IPS-NIHi7 (cell line): ENCODE data around the gene GGA2.
"Not testable (repeated sequence)": the region's sequence is repeated elsewhere in the genome, so short reads cannot be mapped to it uniquely, and the experiment has no call there.

Experiments
- DNase-seq: peaks from one replicate; pipeline ENCODE4 v3.0.0; 2012; ENCODE audit warnings: mixed read lengths; ENCODE audit errors: extremely low spot score

The GGA2 gene

DNA sequence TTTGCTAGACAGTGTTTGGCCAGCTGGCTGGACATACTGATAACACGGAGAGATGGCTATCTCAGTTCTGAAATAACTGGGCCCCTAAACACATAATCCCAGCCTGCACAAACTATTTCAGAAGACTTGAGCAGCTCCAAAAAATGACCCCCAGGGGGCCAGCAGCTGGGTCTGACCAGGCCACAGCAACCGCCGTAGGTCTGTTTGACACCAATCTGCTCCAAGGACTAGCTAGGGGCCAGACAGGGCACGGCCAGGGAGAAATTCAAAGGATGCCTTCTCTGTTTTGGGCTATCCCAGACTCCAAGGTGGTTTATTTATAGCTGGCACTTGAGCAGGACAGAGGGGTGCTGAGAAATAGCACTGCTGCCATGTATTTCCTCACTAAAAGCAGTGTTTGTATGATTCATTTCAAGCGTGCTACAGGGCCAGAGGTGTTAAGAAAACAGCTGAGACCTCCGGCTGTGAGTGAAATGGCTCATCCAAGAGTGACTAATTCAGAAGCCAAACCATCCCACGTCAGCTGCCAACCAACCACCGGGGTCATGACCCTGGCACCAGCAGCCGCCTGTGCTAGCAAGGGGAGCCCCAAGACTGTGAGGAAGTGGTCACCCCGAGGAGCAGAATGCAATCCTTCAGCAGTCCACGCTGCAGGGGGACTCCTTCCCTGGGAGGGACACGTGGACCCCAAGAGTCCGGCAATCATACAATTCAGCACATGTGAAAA is 5.7 kb downstream of the GGA2 start:
- DNase-seq: peak; percentile 48

DNA sequence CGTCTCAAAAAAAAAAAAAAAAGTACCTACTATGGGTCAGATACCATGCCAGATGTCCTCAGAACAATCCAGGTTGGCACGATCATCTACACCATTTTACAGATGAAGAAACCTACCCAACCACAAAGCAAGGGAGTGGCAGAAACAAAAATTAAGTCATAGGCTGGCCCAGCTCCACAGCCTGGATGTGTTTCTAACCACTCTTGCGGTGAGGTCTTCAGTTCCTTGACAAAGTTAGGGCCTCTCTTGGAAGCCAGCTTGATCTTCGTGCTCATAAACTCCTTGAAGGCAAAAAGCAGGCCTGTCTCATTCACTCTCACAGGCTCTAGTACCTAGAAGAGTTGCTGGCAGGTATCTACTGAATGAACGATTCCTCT is 6.2 kb downstream of the GGA2 start:
- DNase-seq: no peak

DNA sequence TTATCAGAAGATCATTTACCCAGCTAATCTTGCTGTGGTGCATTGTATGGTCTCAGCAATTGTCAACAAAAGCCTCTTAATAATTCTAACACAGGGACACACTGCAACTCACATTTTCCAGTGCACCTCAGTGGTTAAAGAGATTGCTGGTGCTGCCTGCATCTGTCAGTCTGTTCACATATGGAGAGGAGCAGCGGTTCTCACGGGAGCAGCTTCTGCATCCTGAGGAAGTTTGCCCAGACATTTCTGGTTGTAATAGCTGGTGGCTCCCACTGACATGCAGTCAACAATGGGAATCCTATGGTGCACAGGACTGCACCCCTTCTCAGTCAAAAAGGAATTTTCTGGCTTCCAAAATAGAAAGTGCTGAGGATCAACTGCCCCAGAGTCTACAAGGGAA is 7.8 kb downstream of the GGA2 start:
- DNase-seq: no peak

GRCh38 chr16:23501291-23501690 is 9.0 kb downstream of the GGA2 start:
- no peak for DNase-seq

- DNase-seq: no peak
These were observed 9.4 kb downstream of the GGA2 start for GRCh38 chr16:23500862-23501225.

DNA sequence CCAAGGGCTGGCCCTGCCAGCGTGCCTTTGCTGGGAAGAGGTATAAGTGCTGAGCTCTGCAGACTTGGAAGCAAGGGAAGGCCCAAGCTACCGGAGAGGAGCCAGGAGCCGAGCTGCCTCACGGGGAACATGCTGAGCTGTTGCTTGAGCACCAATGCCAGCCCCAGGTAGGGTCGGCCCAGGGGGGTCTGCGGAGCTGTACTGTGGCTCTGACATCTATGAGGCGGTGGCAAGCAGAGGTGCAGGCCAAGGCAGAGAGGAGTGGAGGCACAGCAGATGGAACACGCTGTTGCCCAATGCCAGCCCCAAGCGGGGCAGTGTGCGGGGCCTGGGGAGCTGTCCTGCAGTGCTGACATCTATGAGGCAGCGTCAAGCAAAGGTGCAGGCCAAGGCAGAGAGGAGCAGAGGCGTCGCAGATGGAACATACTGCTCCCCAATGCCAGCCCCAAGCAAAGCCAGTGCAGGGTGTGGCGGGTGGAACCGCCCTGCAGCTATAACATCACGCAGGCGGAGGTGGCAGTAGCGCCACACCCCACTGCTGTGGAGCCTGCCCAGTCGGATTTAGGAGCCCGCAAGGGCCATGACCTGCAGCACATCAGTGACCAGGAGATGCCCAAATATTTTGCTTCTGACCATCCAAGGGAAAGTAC is 10.0 kb downstream of the GGA2 start:
- DNase-seq: no peak

- peak; percentile 41 for DNase-seq
These were observed 10.5 kb downstream of the GGA2 start for GRCh38 chr16:23499801-23500200.

- no peak for DNase-seq
These were observed 11.4 kb downstream of the GGA2 start for GRCh38 chr16:23498863-23499262.

GRCh38 chr16:23497543-23497868 is 12.8 kb downstream of the GGA2 start:
- DNase-seq: no peak

- no peak for DNase-seq
These were observed 13.3 kb downstream of the GGA2 start for GRCh38 chr16:23496821-23497542.

DNA sequence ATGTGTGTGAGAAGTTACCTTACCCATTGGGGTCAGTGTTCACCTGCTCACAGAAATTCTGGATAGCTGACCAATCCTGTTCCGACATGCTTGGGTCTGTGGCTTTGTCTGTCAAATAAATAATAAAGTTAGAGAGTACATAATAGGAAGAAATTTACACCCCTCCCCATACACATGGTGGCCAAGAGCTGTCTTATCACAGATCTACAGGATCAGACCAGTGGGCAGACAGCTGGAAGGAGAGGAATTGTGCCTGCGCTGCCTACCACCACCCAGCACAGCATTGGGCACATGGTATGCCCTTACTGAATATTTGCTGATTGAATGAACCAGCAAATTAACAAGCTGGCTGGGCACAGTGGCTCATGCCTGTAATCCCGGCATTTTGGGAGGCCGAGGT is 14.6 kb downstream of the GGA2 start:
- DNase-seq: no peak

DNA sequence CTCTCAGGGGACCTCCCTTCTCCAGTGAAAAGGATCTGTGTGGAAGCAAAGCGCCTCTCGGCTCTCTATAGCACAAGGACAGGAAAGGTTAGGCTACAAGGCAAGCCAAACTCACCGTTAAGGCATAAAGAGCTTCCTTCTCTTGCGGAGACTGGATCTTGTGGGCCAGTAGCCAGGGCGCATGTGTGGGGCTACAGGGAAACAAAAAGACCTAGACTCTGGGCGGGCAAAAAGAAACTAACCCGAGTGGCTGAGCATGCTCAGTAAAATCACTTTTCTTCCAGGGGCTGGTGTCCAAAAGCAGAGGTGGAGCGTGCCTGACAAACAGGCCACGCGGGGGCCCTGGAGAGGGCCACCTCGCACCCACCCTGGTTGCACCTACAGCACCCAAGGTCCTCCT is 16.1 kb downstream of the GGA2 start:
- no peak for DNase-seq

DNA sequence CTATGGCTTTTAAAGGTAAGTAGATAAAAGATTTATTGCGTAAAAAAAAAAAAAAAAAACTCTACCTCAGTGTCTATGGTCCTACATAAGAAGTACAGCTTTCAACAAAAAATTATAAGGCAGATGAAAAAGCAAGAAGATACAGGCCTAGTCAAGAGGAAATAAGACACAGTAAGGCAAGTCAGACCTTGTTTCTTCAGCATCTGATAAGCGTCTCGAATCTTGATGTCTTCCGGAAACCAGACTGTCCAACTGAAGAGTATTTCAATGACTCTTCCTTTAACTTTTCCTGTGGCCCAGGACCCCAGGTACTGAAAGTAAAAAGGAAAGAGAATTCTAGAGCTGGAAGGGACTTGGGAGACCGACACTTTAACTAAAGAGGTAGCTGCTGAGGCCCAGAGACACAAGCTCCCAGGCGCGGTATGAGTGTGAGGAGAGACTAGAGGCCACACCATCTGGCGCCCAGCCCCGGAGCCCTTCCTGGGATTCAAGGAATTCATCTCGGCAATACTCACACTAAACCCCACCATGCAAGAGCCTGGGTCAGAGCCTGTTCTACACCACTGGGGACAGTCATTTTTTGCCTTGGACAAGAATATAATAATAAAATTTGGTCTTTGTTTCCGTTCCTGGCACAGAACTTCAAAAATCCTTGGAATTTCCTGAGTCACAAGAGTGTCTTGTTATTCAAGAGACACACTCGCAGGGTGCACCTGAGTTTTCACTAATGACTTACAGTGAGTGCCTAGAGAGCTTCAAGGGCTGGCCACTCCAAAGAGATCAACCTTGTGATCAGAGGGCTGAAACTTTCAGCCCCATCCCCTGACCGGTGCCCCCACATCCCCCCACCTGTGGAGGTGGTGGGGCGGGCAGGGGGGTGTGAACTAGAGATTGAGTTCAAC is 18.6 kb downstream of the GGA2 start:
- DNase-seq: no peak

DNA sequence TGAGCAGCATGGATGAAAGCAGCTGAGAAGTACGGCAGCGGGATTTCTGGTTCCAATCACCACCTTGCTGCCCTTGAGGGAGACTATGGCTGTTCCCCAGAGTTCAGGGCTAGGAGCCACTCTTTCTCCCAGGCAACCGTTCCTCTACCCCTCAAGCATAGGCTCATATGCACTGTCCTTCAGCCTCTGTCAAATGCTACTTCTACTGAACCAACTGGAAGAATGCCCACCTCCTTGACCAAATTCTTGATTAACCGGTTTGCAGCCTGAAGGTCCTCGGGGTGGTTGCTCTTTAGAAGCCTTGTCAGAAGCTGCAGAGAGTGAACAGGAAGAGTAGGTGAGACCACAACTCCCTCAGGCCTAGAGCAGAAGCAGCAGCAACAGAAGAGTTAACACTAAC is 23.8 kb downstream of the GGA2 start:
- DNase-seq: no peak

- DNase-seq: no peak
These were observed 24.5 kb downstream of the GGA2 start for GRCh38 chr16:23485841-23486240.

DNA sequence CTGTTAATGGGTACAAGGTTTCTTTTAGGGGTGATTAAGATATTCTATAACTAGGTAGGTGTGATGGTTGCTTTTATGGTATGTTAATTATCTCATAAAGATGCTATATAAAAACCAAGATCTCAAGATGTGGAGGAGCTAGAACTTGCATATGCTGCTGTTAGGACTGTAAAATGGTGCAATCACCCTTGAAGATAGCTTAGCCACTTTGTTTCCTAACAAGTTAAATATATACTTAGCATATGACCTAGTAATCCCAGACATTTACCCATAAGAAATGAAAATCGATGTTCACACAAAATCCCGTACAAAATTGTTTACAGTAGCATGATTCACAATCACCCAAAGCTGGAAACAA is 25.1 kb downstream of the GGA2 start:
- no peak for DNase-seq

GRCh38 chr16:23484510-23485256 is 25.6 kb downstream of the GGA2 start:
- DNase-seq: no peak

- not testable (repeated sequence) for DNase-seq
These were observed 26.8 kb downstream of the GGA2 start for GRCh38 chr16:23483492-23483891.

DNA sequence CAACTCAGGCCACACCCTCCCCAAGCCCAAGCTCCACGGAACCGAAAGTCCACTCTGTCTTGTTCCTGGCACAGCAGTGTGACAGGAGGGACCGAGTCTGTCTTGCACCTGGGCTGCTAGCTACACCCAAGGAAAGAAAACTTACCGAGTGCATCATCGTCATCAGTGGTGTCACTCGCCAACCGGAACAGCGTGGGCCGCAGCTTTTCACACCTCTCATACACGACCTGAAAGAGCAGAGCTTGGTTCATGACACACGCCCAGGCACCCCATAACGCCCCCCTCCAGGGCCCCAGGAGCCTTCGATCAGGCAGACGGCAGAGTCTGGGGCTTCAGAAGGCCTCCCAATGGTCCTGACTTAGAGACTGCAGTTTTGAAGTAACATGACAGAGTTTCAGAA is 27.5 kb downstream of the GGA2 start:
- DNase-seq: no peak

DNA sequence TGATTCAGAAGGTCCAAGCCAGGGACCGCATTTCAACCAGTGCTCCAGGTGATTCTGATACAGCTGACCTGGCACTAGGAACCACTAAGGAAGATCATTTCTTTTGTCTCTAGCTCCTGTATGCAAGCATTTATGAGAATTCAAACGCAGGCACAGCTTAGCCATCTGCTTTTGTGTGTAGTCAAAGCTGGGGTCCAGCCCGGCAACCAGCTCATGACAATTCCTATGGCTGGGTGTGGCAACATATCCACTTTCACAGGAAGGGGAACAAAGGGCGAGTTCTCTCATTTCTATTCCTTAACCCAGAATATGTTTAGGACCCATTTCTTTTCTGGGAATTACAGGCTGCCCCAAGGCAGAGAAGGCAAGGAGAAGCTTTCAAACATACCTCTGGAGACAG is 30.0 kb downstream of the GGA2 start:
- DNase-seq: no peak

- DNase-seq: no peak
These were observed 31.2 kb downstream of the GGA2 start for GRCh38 chr16:23479138-23479537.

- DNase-seq: no peak
These were observed 31.7 kb downstream of the GGA2 start for GRCh38 chr16:23478566-23478965.
